Nephron progenitor cell (in vitro differentiated cells): Measurements from ENCODE around the gene EGLN3.

Experiments
- DNase-seq: peaks from one replicate; pipeline ENCODE4 v3.0.0; 2021
- H3K27ac Mint-ChIP-seq: 2 replicates; pipeline ENCODE4 v1.8.0; 2021; ENCODE audit warnings: mild to moderate bottlenecking, moderate library complexity, mixed read lengths
- H3K27me3 Mint-ChIP-seq: 2 replicates; pipeline ENCODE4 v1.8.0; 2021; ENCODE audit warnings: mild to moderate bottlenecking, low read depth, mixed read lengths; ENCODE audit not compliant: poor library complexity
- H3K36me3 Mint-ChIP-seq: 2 replicates; pipeline ENCODE4 v1.8.0; 2021; ENCODE audit warnings: low read depth, mixed read lengths
- H3K4me1 Mint-ChIP-seq: 2 replicates; pipeline ENCODE4 v1.8.0; 2021; ENCODE audit warnings: mixed read lengths
- H3K4me3 Mint-ChIP-seq: 2 replicates; pipeline ENCODE4 v1.8.0; 2021; ENCODE audit warnings: mild to moderate bottlenecking, moderate library complexity, mixed read lengths
- H3K9me3 Mint-ChIP-seq: 2 replicates; pipeline ENCODE4 v1.8.0; 2021; ENCODE audit warnings: mild to moderate bottlenecking, moderate library complexity, mixed read lengths
- TF ChIP-seq, protein P1 (sequence below): fragments of 200-600 bp; sonication (generic); IDR thresholded peaks from 2 replicates; pipeline ENCODE4 v1.5.0; 2021; ENCODE audit warnings: antibody characterized with exemption

EGLN3 gene

GRCh38 chr14:33993246-33993645, 42.4 kb upstream of the EGLN3 start:
- Mint-ChIP-seq H3K36me3 (no peaks in the 10 kb centered on the region), H3K4me3 (no peak overlapping the region), H3K27me3 (peaks cover 3% of the 10 kb centered on the region), H3K4me1 (peaks cover 30% of the 10 kb centered on the region), H3K9me3 (no peaks in the 10 kb centered on the region), H3K27ac (no peak overlapping the region)
- DNase-seq = no peak
- TF ChIP-seq, protein P1, sequence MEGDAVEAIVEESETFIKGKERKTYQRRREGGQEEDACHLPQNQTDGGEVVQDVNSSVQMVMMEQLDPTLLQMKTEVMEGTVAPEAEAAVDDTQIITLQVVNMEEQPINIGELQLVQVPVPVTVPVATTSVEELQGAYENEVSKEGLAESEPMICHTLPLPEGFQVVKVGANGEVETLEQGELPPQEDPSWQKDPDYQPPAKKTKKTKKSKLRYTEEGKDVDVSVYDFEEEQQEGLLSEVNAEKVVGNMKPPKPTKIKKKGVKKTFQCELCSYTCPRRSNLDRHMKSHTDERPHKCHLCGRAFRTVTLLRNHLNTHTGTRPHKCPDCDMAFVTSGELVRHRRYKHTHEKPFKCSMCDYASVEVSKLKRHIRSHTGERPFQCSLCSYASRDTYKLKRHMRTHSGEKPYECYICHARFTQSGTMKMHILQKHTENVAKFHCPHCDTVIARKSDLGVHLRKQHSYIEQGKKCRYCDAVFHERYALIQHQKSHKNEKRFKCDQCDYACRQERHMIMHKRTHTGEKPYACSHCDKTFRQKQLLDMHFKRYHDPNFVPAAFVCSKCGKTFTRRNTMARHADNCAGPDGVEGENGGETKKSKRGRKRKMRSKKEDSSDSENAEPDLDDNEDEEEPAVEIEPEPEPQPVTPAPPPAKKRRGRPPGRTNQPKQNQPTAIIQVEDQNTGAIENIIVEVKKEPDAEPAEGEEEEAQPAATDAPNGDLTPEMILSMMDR = no peak

DNA sequence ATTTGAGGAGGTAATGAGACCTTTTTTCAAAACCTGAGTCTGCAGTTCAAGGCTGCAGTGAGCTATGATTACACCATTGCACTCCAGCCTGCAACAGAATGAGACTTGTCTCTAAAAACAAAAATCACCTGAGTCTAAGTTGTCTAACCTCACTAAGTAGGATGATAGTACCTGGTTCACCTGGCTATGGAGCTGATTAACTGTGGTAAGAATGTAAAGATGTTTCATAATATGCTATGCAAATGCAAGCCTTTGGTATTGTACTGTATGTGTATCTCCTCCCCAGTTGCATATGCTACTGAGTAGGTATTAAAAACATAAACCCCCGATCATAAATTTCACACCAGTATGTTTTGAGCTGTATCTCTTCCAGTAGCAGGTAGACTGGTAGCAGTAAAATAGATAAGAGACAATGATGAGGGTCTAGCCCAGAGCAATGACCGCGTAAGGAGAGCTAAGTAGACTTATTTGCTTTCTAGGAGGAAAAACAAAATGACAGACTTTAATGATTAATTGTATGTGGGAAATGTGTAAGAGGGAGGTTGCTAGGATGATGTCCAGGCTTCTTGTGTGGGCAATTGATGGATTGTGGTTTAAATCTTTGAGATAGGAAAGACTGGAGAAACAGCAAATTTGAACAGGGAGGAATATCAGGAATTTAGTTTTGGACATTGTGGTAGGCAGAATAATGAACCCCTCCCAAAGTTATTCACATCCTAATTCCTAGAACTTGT, 41.6 kb upstream of the EGLN3 start:
- Mint-ChIP-seq H3K9me3 (peaks cover under 1% of the 10 kb centered on the region), H3K27ac (no peak overlapping the region), H3K4me1 (peaks cover 24% of the 10 kb centered on the region), H3K4me3 (no peak overlapping the region), H3K27me3 (peaks cover 3% of the 10 kb centered on the region), H3K36me3 (no peaks in the 10 kb centered on the region)
- DNase-seq = no peak
- TF ChIP-seq, protein P1 = no peak

DNA sequence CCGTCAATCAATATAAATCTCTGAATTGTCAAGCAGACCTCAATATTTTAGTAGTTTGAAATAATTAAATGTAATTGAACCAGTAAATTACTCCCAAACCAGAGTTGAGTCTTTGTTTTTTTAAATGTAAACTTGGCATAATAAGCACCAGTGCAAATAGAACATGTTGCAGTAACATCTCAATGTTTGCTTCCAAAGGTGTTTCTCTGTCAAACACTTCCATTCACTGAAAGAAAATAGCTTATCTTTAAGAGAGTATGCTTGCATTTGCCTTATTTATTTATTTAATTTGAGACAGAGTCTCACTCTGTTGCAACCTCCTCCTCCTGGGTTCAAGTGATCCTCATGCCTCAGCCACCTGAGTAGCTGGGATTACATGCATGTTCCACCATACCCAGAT, 39.9 kb upstream of the EGLN3 start:
- no peak for DNase-seq
- no peak overlapping the region for H3K27ac Mint-ChIP-seq
- no peaks in the 10 kb centered on the region for H3K36me3 Mint-ChIP-seq
- TF ChIP-seq, protein P1 = no peak
- peaks cover 12% of the 10 kb centered on the region for H3K4me1 Mint-ChIP-seq
- peaks cover 3% of the 10 kb centered on the region for H3K27me3 Mint-ChIP-seq
- peaks cover 11% of the 10 kb centered on the region for H3K9me3 Mint-ChIP-seq
- no peak overlapping the region for H3K4me3 Mint-ChIP-seq

DNA sequence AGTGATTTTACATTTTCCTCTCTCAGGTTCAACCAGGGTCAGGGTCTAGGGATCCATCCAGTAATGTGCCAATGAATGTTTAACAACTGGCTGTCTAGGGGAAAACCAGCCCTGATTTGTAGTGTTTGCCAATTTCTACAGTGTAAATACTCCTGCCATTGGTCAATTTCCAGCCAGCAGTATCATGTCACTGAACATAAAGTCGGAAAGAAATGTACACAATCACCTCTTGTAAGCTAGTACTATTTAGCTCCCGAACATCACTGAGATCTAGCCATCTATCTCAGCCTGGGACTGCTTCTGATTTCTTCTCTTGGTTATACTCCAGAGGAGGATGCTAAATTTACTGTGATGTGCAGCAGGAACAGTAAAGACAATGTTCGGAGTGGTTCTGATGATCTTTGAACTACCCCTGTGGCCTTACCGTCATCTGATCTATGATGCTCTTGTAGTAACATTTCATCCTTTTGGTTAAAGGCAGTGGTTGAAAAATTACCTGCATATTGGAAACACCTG, 36.7 kb upstream of the EGLN3 start:
- peaks cover 38% of the 10 kb centered on the region for H3K9me3 Mint-ChIP-seq
- no peaks in the 10 kb centered on the region for H3K36me3 Mint-ChIP-seq
- H3K4me3 Mint-ChIP-seq = no peak overlapping the region
- DNase-seq = no peak
- H3K4me1 Mint-ChIP-seq = peaks cover 12% of the 10 kb centered on the region
- H3K27ac Mint-ChIP-seq = no peak overlapping the region
- TF ChIP-seq, protein P1 = no peak
- peaks cover 3% of the 10 kb centered on the region for H3K27me3 Mint-ChIP-seq

DNA sequence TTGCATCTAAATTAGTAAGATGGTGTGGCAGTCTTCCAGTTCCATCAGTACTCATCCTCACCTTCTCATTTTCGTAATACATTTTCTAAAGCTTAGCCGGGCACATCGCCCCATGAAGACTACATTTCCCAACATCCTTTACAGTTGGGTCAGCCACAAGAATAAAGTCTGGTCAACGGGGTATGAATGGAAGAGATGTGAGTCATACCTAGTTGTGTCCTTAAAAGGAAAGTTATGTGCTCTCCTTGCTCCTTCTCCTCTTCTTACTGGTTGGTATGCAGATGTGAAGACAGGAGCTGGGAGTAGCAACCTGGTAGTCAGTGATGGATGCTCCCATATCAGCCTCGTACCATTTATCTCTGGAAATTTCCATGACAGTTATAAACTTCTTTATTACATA, 35.9 kb upstream of the EGLN3 start:
- Mint-ChIP-seq H3K4me3 (no peak overlapping the region), H3K9me3 (peaks cover 38% of the 10 kb centered on the region), H3K4me1 (peaks cover 12% of the 10 kb centered on the region), H3K36me3 (no peaks in the 10 kb centered on the region), H3K27me3 (peaks cover 3% of the 10 kb centered on the region), H3K27ac (no peak overlapping the region)
- DNase-seq = no peak
- TF ChIP-seq, protein P1 = no peak

- Mint-ChIP-seq H3K4me3 (no peak overlapping the region), H3K27ac (no peak overlapping the region), H3K36me3 (no peaks in the 10 kb centered on the region), H3K9me3 (peaks cover 38% of the 10 kb centered on the region), H3K27me3 (no peaks in the 10 kb centered on the region), H3K4me1 (peaks cover 15% of the 10 kb centered on the region)
- no peak for DNase-seq
- TF ChIP-seq, protein P1 = no peak
These were observed 34.4 kb upstream of the EGLN3 start for GRCh38 chr14:33985242-33985641.
